Embryonic facial prominence (tissue), 1 donor: ENCODE data around the gene PDE4B.

Experiments
- DNase-seq: peaks from one replicate; pipeline ENCODE4 v3.0.0-alpha.2; 2016; ENCODE audit errors: extremely low spot score

Gene PDE4B

GRCh38 chr1:65882076-65882475, 89.4 kb downstream of the PDE4B start:
- no peak for DNase-seq

GRCh38 chr1:65889441-65889840, 96.7 kb downstream of the PDE4B start:
- no peak for DNase-seq

- no peak for DNase-seq
These were observed 97.6 kb downstream of the PDE4B start for GRCh38 chr1:65890201-65890843.

- no peak for DNase-seq
These were observed 102.3 kb downstream of the PDE4B start for GRCh38 chr1:65894738-65895605.

- DNase-seq, result no peak
These were observed 104.0 kb downstream of the PDE4B start for GRCh38 chr1:65896721-65897120.

- DNase-seq, result no peak
These were observed 104.8 kb downstream of the PDE4B start for GRCh38 chr1:65897485-65897884.

GRCh38 chr1:65904681-65905083, 112.0 kb downstream of the PDE4B start:
- no peak for DNase-seq

GRCh38 chr1:65910432-65910831, 117.7 kb downstream of the PDE4B start:
- no peak for DNase-seq

GRCh38 chr1:65911679-65912078, 119.0 kb downstream of the PDE4B start:
- no peak for DNase-seq

- no peak for DNase-seq
These were observed 125.9 kb downstream of the PDE4B start for GRCh38 chr1:65918564-65918963.

GRCh38 chr1:65921446-65921845, 128.8 kb downstream of the PDE4B start:
- no peak for DNase-seq

GRCh38 chr1:65924471-65924870, 131.8 kb downstream of the PDE4B start:
- DNase-seq, result no peak

GRCh38 chr1:65938506-65938905, 145.8 kb downstream of the PDE4B start:
- DNase-seq, result no peak

- no peak for DNase-seq
These were observed 146.5 kb downstream of the PDE4B start for GRCh38 chr1:65939191-65939590.

- no peak for DNase-seq
These were observed 146.9 kb downstream of the PDE4B start for GRCh38 chr1:65939636-65940035.

GRCh38 chr1:65940126-65940525, 147.4 kb downstream of the PDE4B start:
- DNase-seq, result no peak

GRCh38 chr1:65942476-65942875, 149.8 kb downstream of the PDE4B start:
- no peak for DNase-seq

- DNase-seq, result no peak
These were observed 153.7 kb downstream of the PDE4B start for GRCh38 chr1:65946376-65946775.

GRCh38 chr1:65946960-65947359, 154.3 kb downstream of the PDE4B start:
- DNase-seq, result no peak

GRCh38 chr1:65948609-65949229, 156.0 kb downstream of the PDE4B start:
- no peak for DNase-seq

GRCh38 chr1:65949230-65949626, 156.5 kb downstream of the PDE4B start:
- no peak for DNase-seq

- no peak for DNase-seq
These were observed 157.2 kb downstream of the PDE4B start for GRCh38 chr1:65949933-65950332.

GRCh38 chr1:65952696-65953095, 160.0 kb downstream of the PDE4B start:
- no peak for DNase-seq
